ENCODE measurements around the gene TRAPPC2B. TPM values are rescaled to one million over a fixed set of nuclear protein-coding genes. Genes with fewer than 3 reads are reported as not detected.
A peak's percentile ranks its signal among the peaks of the same experiment; 100 is the strongest.

TRAPPC2B gene
- total and polyA plus RNA-seq, 2 of the 13 experiments (the other 11 are each of a cell fraction or from before 2014, with no cell fraction given): 13.3 to 17.7 TPM

GRCh38 chr19:57362997-57363687 lies at the start of gene TRAPPC2B, which contains the start of gene ZNF547 (continued):
- TF ChIP-seq NCOA1 (CRISPR knock-in tag; IDR thresholded peaks at IDR 0.05): no peak
- TF ChIP-seq FOXA1 (IDR thresholded peaks at IDR 0.05): no peak
- TF ChIP-seq FOXA1 (CRISPR knock-in tag; IDR thresholded peaks at IDR 0.05): peak; percentile 51
- no peak for TF ChIP-seq SRSF9 (IDR thresholded peaks at IDR 0.05; ENCODE audit: borderline replicate concordance, insufficient read depth, low read depth, low read length, poor library complexity, severe bottlenecking)
- TF ChIP-seq ZNF574 (CRISPR knock-in tag; IDR thresholded peaks at IDR 0.05): peak; percentile 94
- no peak for TF ChIP-seq ZBTB49 (CRISPR knock-in tag; IDR thresholded peaks at IDR 0.05; ENCODE audit: borderline replicate concordance)
- TF ChIP-seq ZNF800 (CRISPR knock-in tag; IDR thresholded peaks at IDR 0.05): no peak
- TF ChIP-seq ZNF567 (CRISPR knock-in tag; IDR thresholded peaks at IDR 0.05; ENCODE audit: borderline replicate concordance): no peak
- TF ChIP-seq PHB2 (IDR thresholded peaks at IDR 0.05; ENCODE audit: partially characterized antibody): no peak
- TF ChIP-seq CREBL2 (CRISPR knock-in tag; IDR thresholded peaks at IDR 0.05; ENCODE audit: borderline replicate concordance): 0 out of 2 replicates have a peak, but pooled peaks have one; percentile 73
- TF ChIP-seq MIER2 (CRISPR knock-in tag; IDR thresholded peaks at IDR 0.05): no peak
- TF ChIP-seq SMAD9 (CRISPR knock-in tag; IDR thresholded peaks at IDR 0.05): no peak
- no peak for TF ChIP-seq SRSF4 (IDR thresholded peaks at IDR 0.05; ENCODE audit: low read depth, low read length, poor library complexity, severe bottlenecking)
- no peak for TF ChIP-seq MAFG (CRISPR knock-in tag; IDR thresholded peaks at IDR 0.05)
- TF ChIP-seq ZNF687 (CRISPR knock-in tag; IDR thresholded peaks at IDR 0.05): peak; percentile 82
- TF ChIP-seq NFATC3 (CRISPR knock-in tag; IDR thresholded peaks at IDR 0.05): no peak
- no peak for TF ChIP-seq SRY (CRISPR knock-in tag; IDR thresholded peaks at IDR 0.05)
- no peak for TF ChIP-seq ZBTB8A (CRISPR knock-in tag; IDR thresholded peaks at IDR 0.05; ENCODE audit: borderline replicate concordance, low read depth)
